A549 (cell line): ENCODE results near the gene SLC9A9. TPM values are rescaled to one million over a fixed set of nuclear protein-coding genes. Genes with fewer than 3 reads are reported as not detected.

Experiments
- ATAC-seq, 2 experiments: fragments of 200-7000 bp in 1 of 2; fragments of >200 bp in 1 of 2; cut with Nextera tagmentation in 1 of 2; cut with Tn5 transposase in 1 of 2; 3 replicates each; pipeline versions ENCODE4 v1.8.0 to v1.9.1; 2018 to 2020; ENCODE audit warnings: mild to moderate bottlenecking in 1 of 2, moderate library complexity in 1 of 2
- CTCF ChIA-PET: fragments of 300-600 bp; sonication (Branson Sonifier 250); formaldehyde crosslinking; extraction: SDS; loops from one replicate; lab custom pipeline; 2021; ENCODE audit warnings: antibody characterized with exemption, inconsistent platforms; lab: Yijun Ruan, JAX
- POLR2A ChIA-PET: fragments of 350-600 bp; formaldehyde crosslinking; extraction: SDS; loops from one replicate; lab custom pipeline; 2021; ENCODE audit warnings: antibody characterized with exemption, inconsistent platforms; lab: Yijun Ruan, JAX
- DNase-seq, 2 experiments: peaks; one replicate each; pipeline versions ENCODE4 v3.0.0 to v3.0.0-alpha.2; 2011 to 2016; ENCODE audit warnings: low read depth in 1 of 2, low spot score in 1 of 2
- FAIRE-seq: peaks from 2 replicates; lab custom pipeline; 2011; peaks lifted over from hg19 to GRCh38; lab: Jason Lieb, UNC
- H3K27ac ChIP-seq, 2 experiments: fragments of >200 bp; sonication (Bioruptor Twin); formaldehyde crosslinking; 3 replicates each; pipeline ENCODE4 v1.5.1; 2016 to 2017
- H3K4me1 ChIP-seq: fragments of >200 bp; sonication (Bioruptor Twin); formaldehyde crosslinking; 3 replicates; pipeline ENCODE4 v1.6.1; 2016
- H3K4me2 ChIP-seq: fragments of >200 bp; sonication (Bioruptor Twin); formaldehyde crosslinking; 3 replicates; pipeline ENCODE4 v1.6.1; 2016
- H3K4me3 ChIP-seq: fragments of >200 bp; sonication (Bioruptor Twin); formaldehyde crosslinking; 3 replicates; pipeline ENCODE4 v1.5.1; 2016
- H3K9me3 ChIP-seq: fragments of >200 bp; sonication (Bioruptor Twin); formaldehyde crosslinking; 3 replicates; pipeline ENCODE4 v1.6.1; 2016
- BHLHE40 ChIP-seq: IDR thresholded peaks from 2 replicates; pipeline ENCODE4 v1.6.1; 2012; ENCODE audit warnings: low read depth, low read length, inconsistent platforms
- CEBPB ChIP-seq, 2 experiments: fragments of >200 bp in 1 of 2; sonication (Bioruptor Twin) in 1 of 2; formaldehyde crosslinking in 1 of 2; IDR thresholded peaks; 2 replicates each; pipeline ENCODE4 v1.6.1; 2012 to 2016
- CHD4 ChIP-seq: fragments of 200-600 bp; sonication (generic); IDR thresholded peaks from 2 replicates; pipeline ENCODE4 v1.6.1; 2016; ENCODE audit warnings: antibody characterized with exemption, mild to moderate bottlenecking, borderline replicate concordance
- ELK1 ChIP-seq: fragments of 150-350 bp; IDR thresholded peaks from 2 replicates; pipeline ENCODE4 v1.6.1; 2014; ENCODE audit warnings: low read depth, mild to moderate bottlenecking, low read length
- GATA3 ChIP-seq: IDR thresholded peaks from 2 replicates; pipeline ENCODE4 v1.6.1; 2012; ENCODE audit warnings: borderline replicate concordance
- HES2 ChIP-seq: fragments of >200 bp; sonication (Bioruptor Twin); formaldehyde crosslinking; IDR thresholded peaks from 2 replicates; pipeline ENCODE4 v1.6.1; 2016
- HEYL ChIP-seq: fragments of 250-450 bp; sonication (Bioruptor Pico); IDR thresholded peaks from 2 replicates; pipeline ENCODE4 v1.8.0; 2021; ENCODE audit warnings: mild to moderate bottlenecking, moderate library complexity
- HMGXB4 ChIP-seq: fragments of 250-450 bp; sonication (Bioruptor Pico); IDR thresholded peaks from 2 replicates; pipeline ENCODE4 v1.5.0; 2021; ENCODE audit warnings: mild to moderate bottlenecking, moderate library complexity, borderline replicate concordance
- HOXB5 ChIP-seq: fragments of 250-450 bp; sonication (Bioruptor Pico); IDR thresholded peaks from 2 replicates; pipeline ENCODE4 v1.5.0; 2020; ENCODE audit warnings: mild to moderate bottlenecking, moderate library complexity
- KDM1A ChIP-seq: fragments of 200-600 bp; sonication (generic); IDR thresholded peaks from 2 replicates; pipeline ENCODE4 v1.6.1; 2016; ENCODE audit warnings: low read depth, mild to moderate bottlenecking
- MAZ ChIP-seq: fragments of 150-350 bp; IDR thresholded peaks from 2 replicates; pipeline ENCODE4 v1.6.1; 2014; ENCODE audit warnings: antibody characterized with exemption, low read depth, low read length, borderline replicate concordance
- MYC ChIP-seq: IDR thresholded peaks from 2 replicates; pipeline ENCODE4 v1.6.1; 2012; ENCODE audit warnings: mild to moderate bottlenecking, inconsistent platforms, low read length, improper control_type of control experiment, borderline replicate concordance
- NFE2L2 ChIP-seq: fragments of 150-350 bp; conservative IDR thresholded peaks from 2 replicates; pipeline ENCODE4 v1.6.1; 2014; ENCODE audit warnings: low read length
- PHF8 ChIP-seq: fragments of 200-600 bp; sonication (generic); IDR thresholded peaks from 2 replicates; pipeline ENCODE4 v1.6.1; 2016; ENCODE audit warnings: low read depth, mild to moderate bottlenecking, antibody characterized with exemption, moderate library complexity, borderline replicate concordance
- POLR2A ChIP-seq: IDR thresholded peaks from 2 replicates; pipeline ENCODE4 v1.6.1; 2012; ENCODE audit warnings: mild to moderate bottlenecking, low read length
- POLR2AphosphoS2 ChIP-seq: conservative IDR thresholded peaks from 2 replicates; pipeline ENCODE4 v1.6.1; 2012; ENCODE audit warnings: low read length, improper control_type of control experiment, inconsistent platforms
- RARB ChIP-seq: fragments of 250-450 bp; sonication (Bioruptor Pico); IDR thresholded peaks from 2 replicates; pipeline ENCODE4 v1.8.0; 2021; ENCODE audit warnings: mild to moderate bottlenecking, moderate library complexity
- REST ChIP-seq: fragments of 200-600 bp; sonication (generic); IDR thresholded peaks from 2 replicates; pipeline ENCODE4 v1.6.1; 2016; ENCODE audit warnings: antibody characterized with exemption, mild to moderate bottlenecking, moderate library complexity
- RFX5 ChIP-seq: fragments of 450-650 bp; IDR thresholded peaks from 2 replicates; pipeline ENCODE4 v1.7.1; 2014; ENCODE audit warnings: antibody characterized with exemption, mild to moderate bottlenecking, moderate library complexity
- ZSCAN20 ChIP-seq: fragments of 250-450 bp; sonication (Bioruptor Pico); IDR thresholded peaks from 2 replicates; pipeline ENCODE4 v1.8.0; 2022; ENCODE audit warnings: mild to moderate bottlenecking, moderate library complexity
- WGBS: methylation state at CpG from one replicate; pipeline ENCODE4 v1.1.6; 2017; ENCODE audit errors: missing lambda C conversion rate; 5-methylcytosine and 5-hydroxymethylcytosine counted together
- polyA plus RNA-seq, 4 experiments: library from polyadenylated mRNA; depleted of rRNA in 3 of 4; stranded (reverse); fragments of >200 nt; fragmentation: RNase III in 1 of 4; extraction: RNeasy Plus Mini Kit Qiagen cat#74134 plus additional on column Dnase treatment in 1 of 4; gene quantifications; 2 replicates in 3 of 4; 3 replicates in 1 of 4; pipeline ENCODE4 v1.2.3, GENCODE V29; 2011 to 2017
- TF ChIP-seq, protein P1 (sequence below): fragments of >200 bp; sonication (Bioruptor Twin); formaldehyde crosslinking; IDR thresholded peaks from 3 replicates; pipeline ENCODE4 v1.6.1; 2016
- TF ChIP-seq, protein P2 (sequence below): fragments of >200 bp; sonication (Bioruptor Twin); formaldehyde crosslinking; IDR thresholded peaks from 3 replicates; pipeline ENCODE4 v1.5.1; 2016

The SLC9A9 gene
- polyA plus RNA-seq, 2 of the 4 experiments (the other 2 are of a cell fraction): 0.10 to 0.32 TPM

DNA sequence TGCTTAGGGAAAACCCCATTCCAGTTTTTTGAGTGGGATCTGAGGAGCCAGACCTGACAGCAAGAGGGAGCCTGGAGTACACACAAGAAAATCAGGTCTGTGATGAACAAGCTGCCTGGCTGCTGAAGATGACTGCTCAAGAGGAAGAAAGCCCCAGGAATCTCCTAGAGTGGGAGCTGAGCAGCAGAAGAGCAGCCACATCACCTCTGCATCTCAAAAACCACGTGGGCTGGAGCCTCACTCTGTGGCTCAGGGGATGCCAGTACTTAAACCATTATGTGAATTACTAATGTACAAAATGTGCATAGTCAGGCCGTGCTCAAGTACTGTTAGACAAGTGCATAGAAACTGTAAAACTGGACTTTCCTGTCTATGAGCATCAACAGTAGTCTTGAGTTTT lies 52.4 kb downstream of the SLC9A9 start:
- DNase-seq (no peak), FAIRE-seq (no peak), ATAC-seq (no peak)
- Histone ChIP-seq H3K4me1 (no peaks in the 10 kb centered on the region), H3K4me2 (no peak overlapping the region), H3K27ac (no peak overlapping the region), H3K4me3 (no peak overlapping the region), H3K9me3 (no peaks in the 10 kb centered on the region)
- CTCF ChIA-PET: no interaction called here
- no peak for TF ChIP-seq POLR2A
- no peak for TF ChIP-seq CEBPB (IDR thresholded peaks at IDR 0.05)
- no peak for TF ChIP-seq ZSCAN20 (CRISPR knock-in tag)
- no peak for TF ChIP-seq GATA3
- TF ChIP-seq, protein P1, sequence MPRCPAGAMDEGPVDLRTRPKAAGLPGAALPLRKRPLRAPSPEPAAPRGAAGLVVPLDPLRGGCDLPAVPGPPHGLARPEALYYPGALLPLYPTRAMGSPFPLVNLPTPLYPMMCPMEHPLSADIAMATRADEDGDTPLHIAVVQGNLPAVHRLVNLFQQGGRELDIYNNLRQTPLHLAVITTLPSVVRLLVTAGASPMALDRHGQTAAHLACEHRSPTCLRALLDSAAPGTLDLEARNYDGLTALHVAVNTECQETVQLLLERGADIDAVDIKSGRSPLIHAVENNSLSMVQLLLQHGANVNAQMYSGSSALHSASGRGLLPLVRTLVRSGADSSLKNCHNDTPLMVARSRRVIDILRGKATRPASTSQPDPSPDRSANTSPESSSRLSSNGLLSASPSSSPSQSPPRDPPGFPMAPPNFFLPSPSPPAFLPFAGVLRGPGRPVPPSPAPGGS: no peak
- no peak for TF ChIP-seq MYC
- TF ChIP-seq HOXB5 (CRISPR knock-in tag): no peak
- no peak for TF ChIP-seq HEYL (CRISPR knock-in tag)
- 0% methylated on average over 2 of the region's 2 CpGs for WGBS
- POLR2A ChIA-PET: no interaction called here

- ChIA-PET POLR2A (no interaction called here), CTCF (no interaction called here)
- no peak for FAIRE-seq
- ATAC-seq: no peak
- Histone ChIP-seq H3K4me1 (no peaks in the 10 kb centered on the region), H3K9me3 (no peaks in the 10 kb centered on the region), H3K4me2 (no peak overlapping the region), H3K4me3 (no peak overlapping the region), H3K27ac (no peak overlapping the region)
- TF ChIP-seq ZSCAN20 (CRISPR knock-in tag) (no peak), HES2 (no peak), HMGXB4 (no peak), MAZ (no peak), NFE2L2 (no peak), RARB (CRISPR knock-in tag) (no peak), ELK1 (no peak), POLR2AphosphoS2 (no peak), BHLHE40 (no peak), REST (no peak), PHF8 (no peak), POLR2A (no peak), CEBPB (IDR thresholded peaks at IDR 0.05) (no peak), KDM1A (no peak), CHD4 (no peak), RFX5 (no peak)
- TF ChIP-seq, protein P2, sequence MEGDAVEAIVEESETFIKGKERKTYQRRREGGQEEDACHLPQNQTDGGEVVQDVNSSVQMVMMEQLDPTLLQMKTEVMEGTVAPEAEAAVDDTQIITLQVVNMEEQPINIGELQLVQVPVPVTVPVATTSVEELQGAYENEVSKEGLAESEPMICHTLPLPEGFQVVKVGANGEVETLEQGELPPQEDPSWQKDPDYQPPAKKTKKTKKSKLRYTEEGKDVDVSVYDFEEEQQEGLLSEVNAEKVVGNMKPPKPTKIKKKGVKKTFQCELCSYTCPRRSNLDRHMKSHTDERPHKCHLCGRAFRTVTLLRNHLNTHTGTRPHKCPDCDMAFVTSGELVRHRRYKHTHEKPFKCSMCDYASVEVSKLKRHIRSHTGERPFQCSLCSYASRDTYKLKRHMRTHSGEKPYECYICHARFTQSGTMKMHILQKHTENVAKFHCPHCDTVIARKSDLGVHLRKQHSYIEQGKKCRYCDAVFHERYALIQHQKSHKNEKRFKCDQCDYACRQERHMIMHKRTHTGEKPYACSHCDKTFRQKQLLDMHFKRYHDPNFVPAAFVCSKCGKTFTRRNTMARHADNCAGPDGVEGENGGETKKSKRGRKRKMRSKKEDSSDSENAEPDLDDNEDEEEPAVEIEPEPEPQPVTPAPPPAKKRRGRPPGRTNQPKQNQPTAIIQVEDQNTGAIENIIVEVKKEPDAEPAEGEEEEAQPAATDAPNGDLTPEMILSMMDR: no peak
- DNase-seq: no peak
- WGBS: 16% methylated on average over 6 of the region's 6 CpGs
Observed at GRCh38 chr3:143794793-143795462, 53.3 kb downstream of the SLC9A9 start.
